K562 (cell line): ENCODE data around the gene C18orf32.

Source experiments
- FOXJ3 ChIP-seq: sonication (generic); formaldehyde crosslinking; IDR thresholded peaks from 2 replicates; pipeline ENCODE4 v1.4.0; 2020; ENCODE audit warnings: mild to moderate bottlenecking, missing genetic modification reagents
- NCOR1 ChIP-seq: fragments of 450-650 bp; IDR thresholded peaks from 2 replicates; pipeline ENCODE4 v1.6.1; 2016; ENCODE audit warnings: mild to moderate bottlenecking, moderate library complexity
- POLR2A ChIP-seq: fragments of 450-650 bp; conservative IDR thresholded peaks from 2 replicates; pipeline ENCODE4 v1.6.1; 2016
- POLR2AphosphoS5 ChIP-seq: IDR thresholded peaks from 2 replicates; pipeline ENCODE4 v1.6.1; 2011; ENCODE audit warnings: mild to moderate bottlenecking, low read depth, low read length, moderate library complexity; ENCODE audit not compliant: control insufficient read depth, insufficient read depth
- RBBP5 ChIP-seq: fragments of 200-600 bp; sonication (generic); IDR thresholded peaks from 2 replicates; pipeline ENCODE4 v1.6.1; 2012; ENCODE audit warnings: borderline replicate concordance, mild to moderate bottlenecking, low read length, control low read depth, inconsistent platforms; ENCODE audit not compliant: insufficient read depth, poor library complexity, severe bottlenecking

- TF ChIP-seq POLR2AphosphoS5: no peak
- TF ChIP-seq POLR2A: no peak
- TF ChIP-seq NCOR1: no peak
- no peak for TF ChIP-seq FOXJ3 (CRISPR knock-in tag)
- TF ChIP-seq RBBP5: no peak
These were observed 10.2 kb downstream of the C18orf32 start for GRCh38 chr18:49476664-49477411.
